Endometrium (tissue), 2 donors: ENCODE results near the gene CYP46A1.
"Not testable (repeated sequence)": the region's sequence is repeated elsewhere in the genome, so short reads cannot be mapped to it uniquely, and the experiment has no call there.

Source experiments
- FAIRE-seq: peaks from 2 replicates; lab custom pipeline; 2012; peaks lifted over from hg19 to GRCh38; lab: Jason Lieb, UNC
- donor health status: control.
- donor health status: control.

The CYP46A1 gene

GRCh38 chr14:99657645-99658155 lies 26.4 kb upstream of the CYP46A1 start:
- no peak for FAIRE-seq

DNA sequence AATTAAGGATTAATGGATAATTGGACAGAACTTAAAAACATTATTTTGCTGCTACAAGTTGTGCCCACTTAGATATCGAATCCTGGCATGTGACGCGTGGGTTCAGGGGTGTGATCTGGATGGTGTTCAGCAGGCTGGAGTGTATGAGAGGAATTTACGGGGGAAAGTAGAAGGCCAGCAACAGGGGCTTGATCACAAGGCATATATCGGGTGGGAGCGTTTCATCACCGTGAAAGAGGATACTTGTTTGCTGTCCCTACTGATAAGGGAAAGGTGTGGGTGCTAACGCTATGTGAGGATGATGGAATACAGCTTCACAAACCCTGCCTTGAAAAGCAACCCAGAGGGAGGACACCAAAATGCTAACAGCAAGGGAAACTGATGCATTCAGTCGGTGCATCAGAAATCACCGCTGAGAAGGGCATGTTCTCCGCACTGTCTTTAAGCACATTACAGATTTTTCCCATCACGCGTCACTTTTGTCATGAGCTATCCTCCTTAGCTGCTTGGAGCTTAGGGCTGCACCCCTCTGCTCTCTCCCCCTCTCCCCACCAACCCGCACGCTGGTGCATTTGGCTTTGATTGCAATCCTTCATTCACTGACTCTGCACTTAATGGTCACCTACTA lies 25.8 kb upstream of the CYP46A1 start:
- no peak for FAIRE-seq

GRCh38 chr14:99659333-99659741 lies 24.8 kb upstream of the CYP46A1 start:
- FAIRE-seq: no peak

GRCh38 chr14:99660006-99660566 lies 24.0 kb upstream of the CYP46A1 start:
- FAIRE-seq: no peak

GRCh38 chr14:99660794-99661193 lies 23.3 kb upstream of the CYP46A1 start:
- no peak for FAIRE-seq

DNA sequence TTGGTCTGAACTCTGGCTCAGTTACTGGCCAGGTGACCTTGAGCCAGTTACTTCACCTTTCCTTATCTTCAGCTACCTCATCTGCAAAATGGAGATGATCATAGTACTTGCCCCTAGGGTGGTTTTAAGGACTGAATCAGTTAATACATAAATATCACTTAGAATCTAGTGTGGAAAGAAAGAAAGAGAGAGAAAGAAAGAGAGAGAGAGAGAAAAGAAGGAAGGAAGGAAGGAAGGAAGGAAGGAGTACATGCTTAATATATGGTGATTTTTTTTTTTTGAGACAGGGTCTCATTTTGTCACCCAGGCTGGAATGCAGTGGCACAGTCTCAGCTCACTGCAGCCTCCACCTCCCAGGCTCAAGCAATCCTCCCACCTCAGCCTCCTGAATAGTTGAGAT lies 22.9 kb upstream of the CYP46A1 start:
- FAIRE-seq: not testable (repeated sequence)

DNA sequence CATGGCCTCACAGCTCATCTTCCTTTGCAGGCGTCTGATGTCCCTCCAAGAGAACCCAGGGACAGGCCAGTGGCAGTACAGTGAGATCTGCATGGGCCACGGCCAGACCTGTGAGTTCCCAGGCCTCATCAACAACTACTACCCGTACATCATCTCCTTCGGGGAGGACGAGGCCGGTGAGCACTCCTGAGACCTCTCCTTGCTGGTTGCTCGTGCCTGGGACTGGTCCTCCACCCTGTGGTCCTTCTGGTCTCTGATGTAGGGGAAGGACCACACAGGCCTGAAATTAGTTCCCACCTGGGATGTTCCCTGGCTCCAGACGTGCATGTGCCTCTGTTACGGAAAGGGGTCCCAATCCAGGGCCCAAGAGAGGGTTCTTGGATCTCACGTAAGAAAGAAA lies 21.3 kb upstream of the CYP46A1 start:
- FAIRE-seq: no peak

DNA sequence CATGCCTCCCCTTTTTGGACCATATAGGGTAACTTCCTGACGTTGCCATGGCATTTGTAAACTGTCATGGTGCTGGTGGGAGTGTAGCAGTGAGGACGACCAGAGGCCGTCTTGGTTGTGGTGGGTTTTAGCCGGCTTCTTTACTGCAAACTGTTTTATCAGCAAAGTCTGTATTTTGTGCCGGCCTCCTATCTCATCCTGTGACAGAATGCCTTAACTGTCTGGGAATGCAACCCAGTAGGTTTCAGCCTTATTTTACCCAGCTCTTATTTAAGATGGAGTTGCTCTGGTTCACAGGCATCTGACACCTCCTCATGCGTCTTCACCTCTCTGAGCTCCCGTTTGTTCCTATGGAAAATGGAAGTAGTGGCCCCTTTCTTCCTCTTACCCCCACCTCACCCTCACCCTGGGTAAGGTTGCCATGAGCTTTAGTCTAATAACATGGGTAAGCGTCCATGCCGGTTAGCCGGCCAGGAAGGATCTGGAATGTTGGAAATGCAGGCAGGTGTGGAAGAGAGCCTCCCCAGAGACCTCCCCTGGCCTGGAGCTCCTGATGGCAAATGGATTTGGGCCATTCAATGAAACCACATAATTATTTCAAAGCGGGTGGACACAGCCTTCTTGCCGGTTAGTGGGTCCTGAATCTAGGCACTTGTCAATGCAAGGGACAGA lies 20.6 kb upstream of the CYP46A1 start:
- FAIRE-seq: no peak

DNA sequence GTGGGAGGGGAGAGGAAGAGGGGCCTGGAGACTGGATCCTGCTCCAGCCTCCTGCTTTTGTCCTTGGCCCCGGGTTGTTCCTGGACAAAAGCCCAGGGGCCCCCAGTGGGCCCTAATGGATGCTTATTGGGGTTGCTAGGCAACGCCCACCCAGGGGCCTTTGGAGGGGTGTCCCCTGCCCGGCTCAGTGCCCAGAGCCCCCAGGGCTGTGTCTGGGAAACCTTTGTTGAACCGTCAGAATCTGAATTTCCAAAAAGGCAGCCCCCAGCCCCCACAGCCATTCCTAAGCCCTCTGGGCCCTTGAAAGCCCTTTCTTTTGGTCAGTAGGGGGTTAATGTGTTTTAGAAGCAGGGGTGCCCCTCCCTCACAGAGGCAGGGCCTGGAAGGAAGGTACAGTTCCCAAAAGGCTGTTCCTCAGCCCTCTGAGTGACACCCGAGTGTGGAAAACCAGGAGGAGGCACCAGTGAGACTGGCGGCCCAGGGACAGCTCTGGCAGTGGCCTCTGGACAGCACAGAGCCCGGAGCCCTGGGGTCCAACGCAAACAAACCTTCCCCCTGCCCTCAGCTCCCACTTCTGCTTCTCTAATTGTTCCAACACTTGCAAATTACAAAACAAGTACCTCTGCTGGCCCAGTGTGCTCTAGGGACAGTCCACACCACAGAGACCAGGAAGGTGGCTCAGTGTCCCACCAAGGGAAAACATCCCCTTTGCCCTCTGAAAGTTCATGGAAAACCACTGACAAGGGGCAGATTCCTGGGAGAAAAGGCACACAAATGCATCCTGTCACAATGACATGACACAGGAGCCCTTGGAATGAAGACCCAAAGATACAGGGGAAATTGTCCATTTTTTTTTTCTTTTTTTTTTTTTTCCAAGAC lies 19.8 kb upstream of the CYP46A1 start:
- FAIRE-seq: no peak

- FAIRE-seq: no peak
These were observed 19.2 kb upstream of the CYP46A1 start for GRCh38 chr14:99664937-99665273.

DNA sequence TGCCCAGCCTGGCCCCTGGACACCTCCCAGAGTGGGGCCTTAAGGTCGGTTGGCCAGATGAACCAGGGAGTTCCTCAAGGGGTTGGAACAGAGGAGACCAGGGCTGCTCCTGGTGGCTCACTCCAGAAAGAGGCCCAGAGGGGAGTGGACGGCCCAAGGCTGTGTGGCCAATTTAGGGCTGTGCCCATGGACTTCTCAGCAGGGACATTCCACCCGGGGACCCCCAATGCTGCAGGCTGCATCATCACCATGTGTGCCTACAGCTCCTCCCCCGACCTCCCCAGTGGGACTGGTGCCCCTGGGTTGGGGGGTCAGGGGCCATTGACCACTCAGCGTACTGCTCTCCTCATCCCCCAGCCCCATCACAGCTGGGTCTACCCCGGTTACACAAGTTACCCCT lies 17.6 kb upstream of the CYP46A1 start:
- no peak for FAIRE-seq

DNA sequence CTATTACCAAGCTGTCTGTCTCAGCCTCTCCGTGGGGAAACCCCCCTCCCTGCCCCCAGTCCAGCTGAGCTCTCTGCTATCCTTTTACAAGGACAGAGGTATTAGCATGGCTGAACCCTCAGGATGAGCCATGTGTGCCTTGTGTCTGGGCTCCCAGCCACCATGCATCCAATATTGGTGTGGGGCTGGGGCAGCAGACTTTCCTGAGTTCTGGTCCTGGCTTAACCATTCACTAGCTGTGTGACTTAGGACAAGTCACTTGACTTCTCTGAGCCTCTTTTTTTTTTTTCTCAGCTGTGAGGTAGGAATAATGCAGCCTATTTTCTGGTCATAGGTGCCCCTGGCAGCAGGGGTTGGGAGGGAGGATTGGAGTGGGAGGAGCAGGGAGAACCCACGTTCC lies 17.1 kb upstream of the CYP46A1 start:
- no peak for FAIRE-seq

DNA sequence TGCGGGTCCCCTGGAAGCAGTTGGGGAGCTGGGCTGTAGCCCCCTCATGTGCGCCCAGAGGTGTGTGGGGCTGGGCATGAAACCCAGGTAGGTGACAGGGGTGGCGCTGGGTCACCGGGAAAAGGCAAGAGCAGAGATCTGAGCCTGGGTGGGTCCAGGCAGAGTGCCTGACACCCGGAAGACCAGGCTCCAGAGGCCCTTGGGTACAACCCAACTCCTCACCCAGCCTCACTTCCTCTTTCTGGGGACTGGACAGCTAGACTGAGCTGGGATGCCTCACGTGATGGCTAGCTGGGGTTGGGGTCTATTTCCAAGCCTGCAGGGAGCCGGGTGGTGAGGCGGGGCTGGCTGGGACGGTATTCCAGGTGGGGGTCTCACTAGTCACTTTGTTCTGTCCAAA lies 16.3 kb upstream of the CYP46A1 start:
- FAIRE-seq: no peak

DNA sequence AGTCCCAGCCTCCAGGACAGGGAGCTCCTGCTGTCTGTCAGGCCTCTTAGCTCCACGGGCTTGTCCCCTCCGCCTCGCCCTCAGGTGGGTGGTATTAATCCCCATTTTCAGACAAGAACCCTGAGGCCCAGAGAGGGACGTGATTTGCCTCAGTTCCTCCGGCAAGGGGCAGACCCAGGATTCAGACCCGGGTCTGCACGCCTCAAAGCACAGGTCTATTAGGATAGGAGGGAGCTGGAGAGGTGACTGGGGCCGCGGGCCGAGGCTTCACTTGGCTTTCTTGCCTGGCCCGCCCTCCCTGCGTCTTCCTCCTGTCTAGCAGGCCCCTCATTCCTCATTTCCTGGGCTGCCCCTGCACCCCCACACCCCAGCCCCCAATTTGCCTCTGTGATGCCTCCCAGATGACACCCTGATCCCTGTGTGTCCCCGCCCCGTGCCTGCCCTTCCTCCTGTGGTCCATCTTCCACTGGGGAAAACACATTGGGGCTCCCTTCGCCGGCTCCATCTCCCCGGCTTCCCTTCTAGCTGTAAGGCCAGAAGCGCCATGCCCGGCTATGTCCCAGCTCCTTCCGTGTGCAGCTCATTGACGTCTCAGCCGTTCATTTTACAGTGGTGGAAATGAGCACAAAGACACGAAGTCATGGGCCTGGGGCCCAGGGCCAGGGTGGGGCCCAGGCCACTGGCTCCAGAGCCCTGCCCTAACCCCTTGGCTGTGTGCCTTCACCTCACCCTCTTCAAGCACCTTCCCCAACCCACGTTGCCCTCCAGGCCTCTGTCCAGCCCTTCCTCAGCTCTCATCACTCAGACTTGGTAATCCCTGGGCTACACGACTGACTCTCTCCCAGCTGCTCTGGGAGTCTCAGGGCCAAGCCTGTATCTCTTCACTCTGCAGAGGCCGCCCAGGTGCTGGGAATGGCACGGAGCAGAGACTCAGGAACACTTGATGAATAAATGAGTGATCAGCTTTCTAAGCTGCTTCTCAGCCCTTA lies 15.5 kb upstream of the CYP46A1 start:
- FAIRE-seq: no peak

- FAIRE-seq: no peak
These were observed 13.5 kb upstream of the CYP46A1 start for GRCh38 chr14:99670361-99671234.

GRCh38 chr14:99671235-99672224 lies 12.6 kb upstream of the CYP46A1 start:
- FAIRE-seq: no peak

DNA sequence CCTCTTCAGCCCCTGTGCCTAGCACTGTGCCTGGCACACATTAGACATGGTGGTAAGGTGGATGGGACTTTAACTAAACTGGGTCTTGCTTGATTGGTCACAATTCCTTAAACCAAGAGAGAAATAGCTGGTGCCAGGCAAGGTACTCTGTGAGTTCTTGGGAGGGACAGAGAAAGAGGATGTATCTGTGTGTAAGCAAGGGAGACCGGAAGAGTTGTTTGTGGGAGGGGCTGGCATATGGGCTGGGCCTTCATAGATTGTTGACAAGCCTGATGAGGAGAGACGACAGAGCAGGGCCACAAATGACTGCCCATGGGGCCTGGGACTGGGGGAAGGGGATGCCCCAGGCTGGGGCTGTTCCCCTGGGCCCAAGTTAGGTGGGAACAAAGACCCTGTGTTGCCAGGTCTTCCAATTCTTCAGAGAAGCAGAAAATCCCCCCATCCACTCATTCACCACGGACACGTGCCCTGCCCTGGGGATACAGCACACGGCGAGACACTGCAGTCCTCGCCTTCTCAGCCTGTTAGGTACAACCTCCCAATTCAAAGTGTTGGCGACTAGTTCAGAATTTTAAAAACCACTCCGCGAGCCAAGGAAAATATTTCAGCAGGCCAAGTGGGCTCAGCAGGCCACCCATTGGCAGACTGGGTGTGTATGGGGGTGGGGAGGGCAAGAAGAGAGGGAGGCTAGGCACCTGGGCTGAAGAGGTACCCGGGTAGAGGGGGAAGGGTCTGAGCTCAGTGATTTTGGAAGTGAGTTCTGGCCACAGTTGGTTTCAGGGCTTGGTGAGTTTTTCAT lies 11.4 kb upstream of the CYP46A1 start:
- FAIRE-seq: no peak

- FAIRE-seq: no peak
These were observed 10.6 kb upstream of the CYP46A1 start for GRCh38 chr14:99673305-99674063.
